AG09309 (cell line): ENCODE measurements around the gene KPNA4.

Source experiments
- DNase-seq: peaks from one replicate; pipeline ENCODE4 v3.0.0-alpha.2; 2010; ENCODE audit warnings: low read depth
- H3K4me3 ChIP-seq: 2 replicates; pipeline ENCODE4 v1.5.1; 2011; ENCODE audit warnings: mild to moderate bottlenecking, low read depth, low read length, moderate library complexity; ENCODE audit not compliant: control insufficient read depth
- TF ChIP-seq, protein P1 (sequence below): IDR thresholded peaks from 2 replicates; pipeline ENCODE4 v1.5.1; 2011; ENCODE audit warnings: mild to moderate bottlenecking, low read depth, low read length, inconsistent platforms; ENCODE audit not compliant: insufficient read depth, control insufficient read depth; ENCODE audit errors: missing control alignments

Gene KPNA4

DNA sequence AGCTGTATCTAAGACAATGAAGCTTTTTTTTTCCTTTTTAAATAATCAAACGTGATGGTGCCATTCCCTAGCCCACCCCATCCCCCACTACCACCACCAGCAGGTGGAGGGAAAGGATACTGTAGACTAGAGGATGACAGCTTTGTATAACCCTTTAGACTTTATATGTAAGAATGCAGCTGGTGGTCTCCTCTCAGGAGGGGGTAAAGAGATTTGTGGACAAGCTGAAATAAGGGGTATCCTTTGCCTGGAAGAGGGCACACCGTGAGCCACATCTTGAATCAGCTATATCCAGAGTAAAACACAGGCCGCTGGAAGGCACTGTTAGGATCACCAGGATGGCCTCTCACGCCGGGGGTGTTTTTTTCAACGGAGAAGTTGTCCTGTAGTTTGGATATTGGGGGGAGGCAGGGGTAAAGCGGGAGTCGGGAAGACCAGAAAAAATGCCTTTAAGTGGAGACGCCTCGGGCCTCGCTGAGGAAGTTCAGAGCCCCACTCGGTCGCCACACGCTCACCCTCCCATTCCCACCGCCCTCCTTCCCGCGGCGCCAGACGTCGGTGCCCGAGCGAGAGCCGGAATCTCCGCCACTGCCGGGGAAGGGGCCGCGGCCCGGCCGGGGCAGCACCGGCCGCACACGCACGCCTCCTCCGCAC lies 986 bp downstream of the KPNA4 start:
- peak overlapping the region; percentile 93 for H3K4me3 ChIP-seq
- TF ChIP-seq, protein P1, sequence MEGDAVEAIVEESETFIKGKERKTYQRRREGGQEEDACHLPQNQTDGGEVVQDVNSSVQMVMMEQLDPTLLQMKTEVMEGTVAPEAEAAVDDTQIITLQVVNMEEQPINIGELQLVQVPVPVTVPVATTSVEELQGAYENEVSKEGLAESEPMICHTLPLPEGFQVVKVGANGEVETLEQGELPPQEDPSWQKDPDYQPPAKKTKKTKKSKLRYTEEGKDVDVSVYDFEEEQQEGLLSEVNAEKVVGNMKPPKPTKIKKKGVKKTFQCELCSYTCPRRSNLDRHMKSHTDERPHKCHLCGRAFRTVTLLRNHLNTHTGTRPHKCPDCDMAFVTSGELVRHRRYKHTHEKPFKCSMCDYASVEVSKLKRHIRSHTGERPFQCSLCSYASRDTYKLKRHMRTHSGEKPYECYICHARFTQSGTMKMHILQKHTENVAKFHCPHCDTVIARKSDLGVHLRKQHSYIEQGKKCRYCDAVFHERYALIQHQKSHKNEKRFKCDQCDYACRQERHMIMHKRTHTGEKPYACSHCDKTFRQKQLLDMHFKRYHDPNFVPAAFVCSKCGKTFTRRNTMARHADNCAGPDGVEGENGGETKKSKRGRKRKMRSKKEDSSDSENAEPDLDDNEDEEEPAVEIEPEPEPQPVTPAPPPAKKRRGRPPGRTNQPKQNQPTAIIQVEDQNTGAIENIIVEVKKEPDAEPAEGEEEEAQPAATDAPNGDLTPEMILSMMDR, result no peak
- DNase-seq, result no peak

DNA sequence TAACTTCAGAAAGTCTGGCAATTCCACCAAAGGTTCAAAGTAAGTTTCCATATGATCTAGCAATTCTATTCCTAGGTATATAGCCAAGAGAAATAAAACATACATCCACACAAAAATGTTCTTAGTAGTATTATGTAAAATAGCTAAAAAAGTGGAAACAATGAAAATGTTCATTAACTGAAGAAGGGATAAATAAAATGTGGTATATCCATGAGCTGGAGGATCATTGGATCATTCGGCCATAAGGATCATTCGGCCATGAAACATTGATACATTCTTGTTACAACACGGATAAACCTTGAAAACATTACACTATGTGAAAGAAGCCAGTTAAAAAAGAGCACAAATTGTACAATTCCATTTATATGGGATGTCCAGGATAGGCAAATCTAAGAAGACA lies 2.4 kb downstream of the KPNA4 start:
- DNase-seq, result no peak
- TF ChIP-seq, protein P1, result no peak
- H3K4me3 ChIP-seq, result peak overlapping the region; percentile 10

DNA sequence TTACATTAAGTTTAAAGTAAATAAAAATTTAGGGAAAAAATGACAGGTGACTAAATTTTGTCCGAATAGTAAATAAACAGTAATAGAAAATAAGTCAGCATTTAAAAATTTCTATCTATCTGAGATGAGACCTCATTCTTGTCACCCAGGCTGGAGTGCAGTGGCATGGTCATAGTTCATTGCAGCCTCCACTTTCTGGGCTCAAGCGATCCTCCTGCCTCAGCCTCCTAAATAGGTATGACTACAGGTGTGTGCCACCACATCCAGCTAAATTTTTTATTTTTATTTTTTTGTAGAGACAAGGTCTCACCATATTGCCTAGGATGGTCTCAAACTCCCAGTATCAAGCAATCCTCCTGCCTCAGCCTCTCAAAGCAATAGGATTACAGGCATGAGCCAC lies 7.8 kb downstream of the KPNA4 start:
- H3K4me3 ChIP-seq, result no peak overlapping the region
- TF ChIP-seq, protein P1, result no peak
- DNase-seq, result no peak

DNA sequence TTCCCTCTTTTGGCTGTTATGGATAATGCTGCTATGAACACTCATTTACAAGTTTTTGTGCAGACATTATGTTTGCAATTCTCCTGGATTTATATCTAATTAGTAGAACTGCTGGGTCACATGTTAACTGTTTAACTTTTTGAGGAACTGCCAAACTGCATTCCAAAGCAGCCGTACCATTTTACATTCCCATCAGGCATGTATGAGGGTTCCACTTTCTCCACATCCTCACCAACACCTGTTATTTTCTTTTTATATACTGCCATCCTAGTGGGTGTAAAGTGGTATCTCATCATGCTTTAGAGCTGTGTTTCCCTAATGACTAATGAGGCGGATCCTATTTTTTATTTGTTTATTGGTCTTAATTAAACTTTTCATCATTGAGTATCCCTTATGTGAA lies 9.2 kb downstream of the KPNA4 start:
- TF ChIP-seq, protein P1, result no peak
- no peak overlapping the region for H3K4me3 ChIP-seq
- DNase-seq, result no peak

DNA sequence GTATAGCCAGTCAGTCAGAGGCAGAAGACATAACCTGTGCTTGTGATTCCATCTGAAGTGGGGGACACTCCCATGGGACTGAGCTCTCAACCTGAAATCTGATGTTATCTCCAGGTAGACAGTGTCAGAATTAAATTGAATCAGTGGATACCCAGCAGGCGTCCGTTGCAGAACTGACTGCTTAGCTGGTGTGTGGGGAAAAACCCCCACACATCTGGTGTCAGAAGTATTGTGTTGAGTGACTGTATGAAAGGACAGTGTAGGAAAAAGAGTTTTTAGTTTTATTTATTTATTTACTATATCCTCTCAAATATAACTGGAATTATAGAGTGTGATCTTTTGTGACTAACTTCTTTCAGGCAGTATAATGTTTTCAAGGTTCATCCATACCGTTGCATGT lies 10.4 kb downstream of the KPNA4 start:
- no peak overlapping the region for H3K4me3 ChIP-seq
- no peak for DNase-seq
- TF ChIP-seq, protein P1, result no peak

DNA sequence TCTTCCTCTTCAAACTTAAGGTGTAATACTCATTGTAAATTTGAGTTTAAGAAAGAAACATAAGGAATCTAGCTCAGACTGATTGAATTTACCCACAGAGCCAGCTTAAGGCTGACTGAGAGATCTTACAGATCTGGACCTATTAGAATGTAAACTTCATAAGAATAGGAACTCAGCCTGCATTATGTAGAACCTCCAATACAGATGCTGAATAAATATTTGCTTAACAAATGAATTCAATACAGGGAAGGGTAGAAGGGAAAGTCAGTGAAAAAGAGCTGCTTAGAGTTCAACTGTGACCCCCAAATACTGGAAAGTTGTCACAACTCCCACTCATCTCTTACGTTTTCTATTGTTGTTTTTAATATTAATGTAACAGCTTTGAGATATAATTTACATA lies 11.5 kb downstream of the KPNA4 start:
- H3K4me3 ChIP-seq, result no peak overlapping the region
- DNase-seq, result no peak
- TF ChIP-seq, protein P1, result no peak
